MCF 10A (cell line): Measurements from ENCODE around the gene EPN2. TPM values are rescaled to one million over a fixed set of nuclear protein-coding genes. Genes with fewer than 3 reads are reported as not detected.
A peak's percentile ranks its signal among the peaks of the same experiment; 100 is the strongest.

Source experiments
- BruUV-seq: library from RNA; stranded (reverse); fragments of 400-500 nt; replicated peaks from 2 replicates; lab custom pipeline; 2021; lab: Mats Ljungman, UMichigan
- CTCF ChIA-PET: fragments of 300-600 bp; sonication (Branson Sonifier 250); formaldehyde crosslinking; extraction: SDS; loops from one replicate; lab custom pipeline; 2021; ENCODE audit warnings: antibody characterized with exemption, inconsistent platforms; lab: Yijun Ruan, JAX
- POLR2A ChIA-PET: fragments of 300-600, 350-650 bp; sonication (Branson Sonifier 250); formaldehyde crosslinking; extraction: SDS; loops from one replicate; lab custom pipeline; 2020; ENCODE audit warnings: antibody characterized with exemption, inconsistent platforms; lab: Yijun Ruan, JAX
- DNase-seq: peaks from one replicate; pipeline ENCODE4 v3.0.0-alpha.2; 2018; ENCODE audit not compliant: unreplicated experiment
- H3K27ac Mint-ChIP-seq: one replicate; pipeline ENCODE4 v1.8.0; 2022; ENCODE audit warnings: mild to moderate bottlenecking, low read depth, mixed read lengths; ENCODE audit not compliant: unreplicated experiment
- H3K27me3 Mint-ChIP-seq: one replicate; pipeline ENCODE4 v1.8.0; 2022; ENCODE audit warnings: mixed read lengths; ENCODE audit not compliant: insufficient read depth, unreplicated experiment
- H3K36me3 Mint-ChIP-seq: one replicate; pipeline ENCODE4 v1.8.0; 2022; ENCODE audit warnings: mild to moderate bottlenecking, moderate library complexity, mixed read lengths; ENCODE audit not compliant: insufficient read depth, unreplicated experiment
- H3K4me1 Mint-ChIP-seq: one replicate; pipeline ENCODE4 v1.8.0; 2022; ENCODE audit warnings: mixed read lengths; ENCODE audit not compliant: insufficient read depth, unreplicated experiment
- H3K4me3 Mint-ChIP-seq: one replicate; pipeline ENCODE4 v1.8.0; 2022; ENCODE audit warnings: mild to moderate bottlenecking, moderate library complexity, mixed read lengths; ENCODE audit not compliant: unreplicated experiment
- H3K9me3 Mint-ChIP-seq: one replicate; pipeline ENCODE4 v1.8.0; 2022; ENCODE audit warnings: mixed read lengths; ENCODE audit not compliant: unreplicated experiment
- CTCF ChIP-seq: fragments of 200-600 bp; IDR thresholded peaks from one replicate; pipeline ENCODE4 v1.8.0; 2022; ENCODE audit warnings: antibody characterized with exemption, mild to moderate bottlenecking; ENCODE audit not compliant: unreplicated experiment
- intact Hi-C: fragments of 100-400 bp; cut with micrococcal nuclease; formaldehyde crosslinking; loops from 2 replicates; pipeline ENCODE4 v1.14.1; 2022
- total RNA-seq: library from RNA; stranded (reverse); gene quantifications from 2 replicates; pipeline ENCODE4 v1.2.3, GENCODE V29; 2022

Gene EPN2
- total RNA-seq, 1 experiment from 2014 or later, result 35.1 TPM

DNA sequence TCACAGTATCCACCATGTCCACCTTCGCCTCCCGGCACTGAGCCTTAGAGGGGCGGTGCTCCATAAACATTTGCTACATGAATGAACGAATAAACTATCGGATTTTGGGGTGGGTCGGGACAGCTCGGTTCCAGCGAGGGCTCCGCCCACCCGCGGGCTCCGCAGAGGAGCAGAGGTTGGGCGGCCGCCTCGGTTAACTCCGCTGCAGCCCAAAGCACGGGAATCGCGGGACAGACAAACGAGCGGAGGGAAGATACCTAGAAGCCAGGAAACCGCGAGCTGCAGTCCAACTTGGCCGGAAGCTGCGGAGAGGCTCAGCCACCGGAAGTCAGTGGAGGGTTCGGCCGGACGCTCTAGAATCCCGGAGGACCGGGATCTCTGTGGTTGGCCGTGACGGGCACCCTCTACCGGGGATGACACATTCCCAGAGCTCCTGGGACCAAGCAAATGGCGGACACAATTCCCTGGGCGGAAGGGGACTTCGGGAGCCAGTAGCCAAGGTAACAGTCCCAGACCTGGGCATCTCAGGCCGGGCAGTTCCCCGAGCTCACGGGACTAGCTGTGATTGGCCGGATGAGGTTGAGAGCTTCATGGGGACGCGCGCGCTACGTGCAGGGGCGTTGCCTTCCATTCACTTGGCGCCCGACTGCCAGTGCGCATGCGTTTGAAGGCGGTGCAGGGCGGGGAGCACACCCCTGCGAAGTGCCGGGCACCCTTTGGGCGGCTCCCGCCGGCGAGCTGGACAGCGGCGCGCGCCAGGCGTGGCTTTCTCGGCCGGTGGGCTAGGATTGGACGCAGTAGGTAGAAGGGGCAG is 140.6 kb downstream of the EPN2 start:
- Mint-ChIP-seq H3K4me3 (peak overlapping the region; percentile 94), H3K36me3 (peaks cover 19% of the 10 kb centered on the region), H3K4me1 (peaks cover 16% of the 10 kb centered on the region), H3K27me3 (no peaks in the 10 kb centered on the region), H3K9me3 (no peaks in the 10 kb centered on the region), H3K27ac (peak overlapping the region; percentile 99)
- peak; percentile 98 for DNase-seq
- no peak for TF ChIP-seq CTCF
- ChIA-PET CTCF (interaction anchor here (0.6 to 2.0 kb wide), 14 partner anchors 9 to 389 kb away, joined by 3 to 36 read pairs (median 4); partner anchors contain the start of genes ALDH3A2, B9D1 and MFAP4), POLR2A (interaction anchor here (0.5 to 3.6 kb wide), 40 partner anchors 9 to 1663 kb away, joined by 3 to 54 read pairs (median 3); partner anchors contain the start of genes ALDH3A2, B9D1, MFAP4 and SMCR8)
- TSS peak; percentile 29 for BruUV-seq
- intact Hi-C loops, result loop anchor here (5.0 kb wide), 2 partner anchors 69 to 374 kb away; no protein-coding TSS in a partner anchor

DNA sequence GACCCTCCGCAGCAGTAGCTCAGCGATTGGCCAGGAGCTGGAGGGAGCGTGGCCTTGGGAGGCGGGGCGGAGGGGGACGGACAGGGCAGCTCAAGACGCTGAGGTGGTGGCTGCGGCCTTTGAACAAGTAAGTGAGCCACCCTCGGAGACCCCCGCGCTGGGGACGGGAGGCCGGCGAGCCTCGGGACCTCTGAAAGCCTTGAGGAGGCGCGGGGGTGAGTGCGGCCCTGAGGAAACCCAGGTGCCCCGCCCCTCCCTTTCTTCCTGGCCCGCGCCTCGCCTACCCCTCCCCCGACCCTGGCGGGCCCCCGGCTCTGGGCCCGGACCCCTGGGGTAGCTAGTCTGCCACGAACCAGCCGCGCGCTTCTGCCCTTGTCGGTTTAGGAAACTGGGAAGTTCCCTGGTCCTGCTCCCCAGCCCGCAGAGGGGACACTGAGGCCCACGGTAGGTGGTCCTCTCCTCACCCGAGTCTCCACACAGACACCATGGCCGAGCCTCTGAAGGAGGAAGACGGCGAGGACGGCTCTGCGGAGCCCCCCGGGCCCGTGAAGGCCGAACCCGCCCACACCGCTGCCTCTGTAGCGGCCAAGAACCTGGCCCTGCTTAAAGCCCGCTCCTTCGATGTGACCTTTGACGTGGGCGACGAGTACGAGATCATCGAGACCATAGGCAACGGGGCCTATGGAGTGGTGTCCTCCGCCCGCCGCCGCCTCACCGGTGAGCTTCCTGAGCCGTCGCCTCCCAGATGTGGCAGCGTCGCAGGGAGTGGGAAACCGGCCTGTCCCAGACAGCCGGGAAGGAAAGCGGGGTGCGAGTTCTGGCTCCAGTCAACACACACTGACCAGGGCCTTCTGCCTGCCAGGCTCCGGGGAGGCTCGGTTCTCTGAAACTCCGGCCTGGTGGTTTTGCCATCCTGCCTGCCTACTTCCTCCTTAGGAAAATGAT is 141.5 kb downstream of the EPN2 start, which contains the start of gene MAPK7:
Gene MAPK7 (plus strand): TSS at position 83 of the 945 bp plus-strand sequence. CDS start 403 bp downstream, at position 486.
- Mint-ChIP-seq H3K27ac (peak within 1 kb of the TSS; percentile 99), H3K4me3 (peak within 1 kb of the TSS; percentile 94), H3K9me3 (no peaks in the 10 kb centered on the region), H3K27me3 (no peaks in the 10 kb centered on the region), H3K36me3 (peaks cover 24% of the 10 kb centered on the region), H3K4me1 (peaks cover 16% of the 10 kb centered on the region)
- ChIA-PET CTCF (interaction anchor here (0.6 to 2.2 kb wide), 9 partner anchors 15 to 341 kb away, joined by 3 to 36 read pairs (median 4); partner anchors contain the start of gene B9D1), POLR2A (interaction anchor here (0.6 to 3.6 kb wide), 30 partner anchors 8 to 1064 kb away, joined by 3 to 54 read pairs (median 3); partner anchors contain the start of genes ALDH3A2, B9D1, MFAP4 and SMCR8)
- TF ChIP-seq CTCF, result no peak
- DNase-seq, result no peak
- intact Hi-C loops, result loop anchor here (5.0 kb wide), 2 partner anchors 69 to 374 kb away; no protein-coding TSS in a partner anchor
- no TSS peak for BruUV-seq

GRCh38 chr17:19379361-19380065 is 142.3 kb downstream of the EPN2 start:
- peak overlapping the region; percentile 94 for H3K4me3 Mint-ChIP-seq
- H3K9me3 Mint-ChIP-seq, result no peaks in the 10 kb centered on the region
- H3K27me3 Mint-ChIP-seq, result no peaks in the 10 kb centered on the region
- POLR2A ChIA-PET, result interaction anchor here (1.9 to 3.6 kb wide), 2 partner anchors 69 to 375 kb away, joined by 6 to 54 read pairs; no protein-coding TSS in a partner anchor
- CTCF ChIA-PET, result interaction anchor here (1.3 to 2.2 kb wide), 2 partner anchors 16 to 68 kb away, joined by 3 to 17 read pairs; no protein-coding TSS in a partner anchor
- peak overlapping the region; percentile 99 for H3K27ac Mint-ChIP-seq
- intact Hi-C loops, result loop anchor here (5.0 kb wide), 2 partner anchors 68 to 373 kb away; no protein-coding TSS in a partner anchor
- BruUV-seq, result no TSS peak
- TF ChIP-seq CTCF, result no peak
- H3K4me1 Mint-ChIP-seq, result peaks cover 23% of the 10 kb centered on the region
- no peak for DNase-seq
- peaks cover 24% of the 10 kb centered on the region for H3K36me3 Mint-ChIP-seq
